ENCODE measurements around the gene SRGAP3. TPM values are rescaled to one million over a fixed set of nuclear protein-coding genes. Genes with fewer than 3 reads are reported as not detected.

Gene SRGAP3
- total and polyA plus RNA-seq, 8 donors = 5.1 to 28.9 (median 22.4) TPM

GRCh38 chr3:8984081-8984480, 265.4 kb downstream of the SRGAP3 start:
- Histone ChIP-seq H3K36me3 (no peaks in the 10 kb centered on the region), H3K27ac (no peak overlapping the region), H3K27me3 (no peaks in the 10 kb centered on the region), H3K4me1 (peaks cover 0 to 7% of the 10 kb centered on the region in 2 donors), H3K9me3 (peaks cover 0 to 5% of the 10 kb centered on the region in 2 donors), H3K4me3 (no peak overlapping the region)
- DNase-seq (no peak), ATAC-seq (no peak)
- no peak for TF ChIP-seq CTCF (IDR thresholded peaks at IDR 0.05)
- intact Hi-C loops (cut with DNase I) = no loop called here

- no peak for TF ChIP-seq CTCF (IDR thresholded peaks at IDR 0.05)
- peaks cover 0 to 8% of the 10 kb centered on the region in 2 donors for H3K9me3 ChIP-seq
- no peak overlapping the region for H3K27ac ChIP-seq
- ATAC-seq (no peak), DNase-seq (no peak)
- no peaks in the 10 kb centered on the region for H3K27me3 ChIP-seq
- H3K4me3 ChIP-seq = no peak overlapping the region
- intact Hi-C loops (cut with DNase I) = no loop called here
- H3K4me1 ChIP-seq = peaks cover 0 to 7% of the 10 kb centered on the region in 2 donors
- no peaks in the 10 kb centered on the region for H3K36me3 ChIP-seq
These were observed 265.9 kb downstream of the SRGAP3 start for GRCh38 chr3:8983591-8983990.

GRCh38 chr3:8983026-8983425, 266.4 kb downstream of the SRGAP3 start:
- Histone ChIP-seq H3K4me1 (peaks cover 0 to 7% of the 10 kb centered on the region in 2 donors), H3K27ac (peak overlapping the region in 1 of 2 donors; percentile 28), H3K4me3 (no peak overlapping the region), H3K36me3 (no peaks in the 10 kb centered on the region), H3K9me3 (peaks cover 0 to 8% of the 10 kb centered on the region in 2 donors), H3K27me3 (no peaks in the 10 kb centered on the region)
- ATAC-seq (no peak), DNase-seq (no peak)
- TF ChIP-seq CTCF (IDR thresholded peaks at IDR 0.05) = no peak
- intact Hi-C loops (cut with DNase I) = no loop called here

GRCh38 chr3:8982509-8982908, 266.9 kb downstream of the SRGAP3 start:
- ATAC-seq (peak; percentile 25), DNase-seq (peak in 1 of 4 donors; percentile 79)
- Histone ChIP-seq H3K4me1 (peaks cover 0 to 7% of the 10 kb centered on the region in 2 donors), H3K36me3 (no peaks in the 10 kb centered on the region), H3K27me3 (no peaks in the 10 kb centered on the region), H3K4me3 (no peak overlapping the region), H3K27ac (peak overlapping the region in 1 of 2 donors; percentile 28), H3K9me3 (peaks cover 0 to 8% of the 10 kb centered on the region in 2 donors)
- TF ChIP-seq CTCF (IDR thresholded peaks at IDR 0.05) = no peak
- intact Hi-C loops (cut with DNase I) = no loop called here

- intact Hi-C loops (cut with DNase I) = no loop called here
- no peaks in the 10 kb centered on the region for H3K36me3 ChIP-seq
- DNase-seq = no peak
- H3K27me3 ChIP-seq = no peaks in the 10 kb centered on the region
- TF ChIP-seq CTCF (IDR thresholded peaks at IDR 0.05) = no peak
- H3K9me3 ChIP-seq = peaks cover 0 to 8% of the 10 kb centered on the region in 2 donors
- no peak for ATAC-seq
- H3K4me3 ChIP-seq = no peak overlapping the region
- H3K27ac ChIP-seq = no peak overlapping the region
- H3K4me1 ChIP-seq = peaks cover 0 to 7% of the 10 kb centered on the region in 2 donors
These were observed 267.7 kb downstream of the SRGAP3 start for GRCh38 chr3:8981700-8982099.
